Fibroblast of gingiva (primary cell): Measurements from ENCODE around the gene DAG1.

Experiments used
- DNase-seq: peaks from one replicate; pipeline ENCODE4 v3.0.0-alpha.2; 2011; ENCODE audit warnings: low read depth

DAG1 gene

DNA sequence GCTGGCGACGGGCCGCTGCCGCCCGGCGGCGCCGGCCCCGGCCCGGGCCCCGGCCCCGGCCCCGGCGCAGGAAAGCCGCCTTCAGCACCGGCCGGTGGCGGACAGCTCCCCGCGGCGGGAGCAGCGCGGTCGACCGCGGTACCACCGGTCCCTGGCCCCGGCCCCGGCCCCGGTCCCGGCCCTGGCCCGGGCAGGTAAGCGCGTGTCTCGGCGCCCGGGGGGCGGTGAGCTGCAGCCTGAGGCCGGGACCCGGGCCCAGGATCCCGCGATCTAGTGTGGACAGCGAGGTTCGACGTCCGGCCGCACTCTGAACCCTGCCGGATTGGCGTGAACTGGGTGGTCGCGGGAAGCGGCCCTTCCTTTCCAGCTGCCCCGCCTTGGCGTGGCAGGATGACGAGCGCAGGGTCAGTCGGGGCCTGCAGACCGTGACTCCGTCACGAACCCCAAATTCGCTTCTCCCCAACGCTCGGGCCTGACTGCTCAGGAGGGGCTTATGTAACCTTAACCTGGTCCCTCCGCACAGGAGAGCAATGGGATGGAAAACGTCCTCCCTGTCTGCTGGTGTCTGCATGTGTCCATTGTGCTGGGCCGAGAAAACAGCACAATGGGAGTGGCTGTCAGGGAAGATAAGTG, 84.7 kb downstream of the DAG1 start:
- DNase-seq, result no peak

DNA sequence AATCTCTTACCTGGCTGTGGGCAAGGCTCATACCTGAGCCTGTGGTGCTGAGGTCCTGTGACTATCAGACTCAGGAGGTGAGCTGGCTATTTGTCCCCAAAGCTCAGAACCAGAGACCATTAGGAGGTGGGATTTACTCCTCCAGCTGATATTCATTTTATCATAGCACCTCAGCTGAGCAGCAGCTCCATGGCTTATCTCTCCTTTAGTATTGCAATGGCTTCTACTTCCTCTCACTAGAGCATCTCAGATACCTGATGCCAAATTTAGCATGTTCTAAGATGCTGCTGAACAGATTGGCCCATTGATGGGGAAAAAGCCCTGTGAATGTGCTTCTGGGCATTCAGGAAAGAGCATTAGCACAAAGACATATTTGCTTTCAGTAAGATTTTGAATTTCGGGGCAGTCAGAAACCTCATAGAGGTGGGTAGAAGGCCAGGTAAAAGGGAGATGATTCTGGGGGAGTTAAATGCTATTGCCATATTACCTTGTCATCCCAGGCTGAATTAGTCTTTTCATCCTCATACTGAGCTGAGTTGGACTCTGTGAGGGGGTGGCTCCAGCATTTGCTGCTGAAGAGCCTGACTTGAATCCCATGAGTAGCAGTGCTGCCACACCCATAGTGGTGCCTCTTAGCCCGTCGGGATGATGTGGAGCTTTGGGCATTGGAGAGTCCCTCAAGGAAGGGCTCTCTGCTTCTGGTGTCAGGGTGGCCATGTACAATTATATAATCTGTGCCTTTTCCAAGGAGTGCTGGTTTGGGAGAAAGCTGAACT, 86.6 kb downstream of the DAG1 start:
- no peak for DNase-seq

DNA sequence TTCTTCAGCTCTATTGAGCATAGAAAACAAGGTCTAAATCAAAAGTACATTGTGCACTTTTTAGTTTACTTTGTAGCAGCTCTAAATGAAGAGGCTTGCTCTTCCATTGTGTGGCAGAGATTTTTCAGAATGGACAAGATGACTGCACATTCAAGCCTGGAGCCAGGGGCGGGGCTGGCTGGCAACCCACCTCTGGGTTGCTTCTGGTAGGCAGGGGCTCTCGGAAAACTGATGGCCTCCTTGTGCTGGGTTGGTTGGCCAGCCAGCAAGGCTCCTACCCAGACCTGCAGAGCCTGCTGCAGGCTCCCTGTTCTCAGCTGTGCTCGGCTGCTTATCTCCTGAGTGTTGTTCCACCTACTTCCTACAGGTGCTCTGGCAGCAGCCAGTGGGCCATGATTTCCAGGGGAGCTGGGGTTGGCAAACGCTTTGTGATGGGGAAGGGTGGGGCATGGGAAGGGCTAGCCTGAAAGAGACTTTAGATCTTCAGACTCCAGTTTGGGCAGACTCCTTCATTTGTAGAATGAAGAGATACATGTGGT, 93.0 kb downstream of the DAG1 start:
- DNase-seq, result no peak

DNA sequence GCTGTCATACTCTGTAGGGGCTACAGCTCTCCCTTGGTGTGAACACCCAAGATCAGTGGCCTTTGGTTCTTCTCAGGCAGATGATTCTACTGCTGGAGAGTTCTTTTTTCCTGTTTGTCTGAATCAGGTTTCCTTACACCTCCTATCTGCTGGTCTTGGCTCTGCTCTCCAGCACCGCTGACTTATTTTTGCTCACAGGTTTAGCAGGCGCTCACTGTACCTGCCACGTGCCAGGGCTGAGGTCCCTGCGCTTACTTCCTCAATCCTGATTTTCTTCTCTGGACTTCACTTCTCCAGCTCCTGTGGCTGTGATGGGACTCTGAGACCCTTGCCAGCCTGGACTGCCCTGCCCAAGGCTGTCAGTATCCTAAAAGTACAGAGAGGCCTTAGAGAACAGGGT, 93.7 kb downstream of the DAG1 start:
- DNase-seq, result no peak

DNA sequence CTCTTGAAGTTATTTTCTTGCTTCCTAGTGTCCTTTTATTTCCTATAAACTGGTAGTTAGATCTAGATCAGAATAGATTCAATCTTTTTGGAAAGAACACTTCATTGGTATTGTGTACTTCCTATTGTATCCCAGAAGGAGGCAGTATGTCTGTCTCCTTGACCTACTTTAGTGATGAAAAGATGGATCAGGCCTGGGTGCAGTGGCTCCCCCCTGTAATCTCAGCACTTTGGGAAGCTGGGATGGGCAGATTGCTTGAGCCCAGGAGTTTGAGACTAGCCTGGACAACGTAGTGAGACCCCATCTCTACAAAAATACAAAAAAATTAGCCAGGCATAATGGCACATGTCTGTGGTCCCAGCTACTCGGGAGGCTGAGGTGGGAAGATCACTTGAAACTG, 96.2 kb downstream of the DAG1 start:
- DNase-seq, result no peak

DNA sequence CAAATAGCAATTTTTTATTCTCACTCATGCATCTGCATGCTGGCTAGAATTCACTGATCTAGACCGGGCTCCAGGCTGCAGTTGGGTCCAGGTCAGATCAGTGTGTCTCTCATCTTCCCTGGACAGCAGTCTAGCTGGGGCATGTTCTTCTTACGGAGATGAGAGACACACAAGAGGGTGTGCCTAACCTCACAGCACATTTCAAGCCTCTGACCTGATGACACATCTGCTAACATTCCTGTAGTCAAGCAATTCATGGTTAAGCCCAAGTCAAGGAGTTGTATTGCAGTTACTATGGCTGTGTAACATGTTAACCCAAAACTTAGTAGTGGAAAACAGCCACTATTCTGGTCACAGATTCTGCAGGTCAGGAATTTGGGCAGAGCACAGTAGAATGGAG, 97.3 kb downstream of the DAG1 start:
- DNase-seq, result no peak

DNA sequence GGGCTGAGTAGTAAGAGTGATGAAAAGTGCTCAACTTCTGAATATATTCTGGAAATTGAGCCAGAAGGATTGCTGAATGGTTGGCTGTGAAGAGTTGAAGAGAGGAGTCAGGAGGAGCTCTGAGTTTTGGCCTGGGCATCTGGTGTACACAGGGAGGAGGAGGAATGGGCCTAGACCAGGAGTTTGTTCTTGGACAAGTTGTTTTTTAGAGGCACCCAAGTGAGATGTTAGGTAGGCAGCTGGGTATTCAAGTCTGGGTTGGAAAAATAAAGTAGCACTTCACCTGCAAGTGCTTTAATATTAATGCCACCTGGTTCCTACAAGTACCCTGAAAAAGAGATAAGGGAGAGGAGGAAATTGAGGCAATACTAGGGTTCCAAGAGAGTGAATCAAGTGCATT, 98.9 kb downstream of the DAG1 start:
- no peak for DNase-seq

DNA sequence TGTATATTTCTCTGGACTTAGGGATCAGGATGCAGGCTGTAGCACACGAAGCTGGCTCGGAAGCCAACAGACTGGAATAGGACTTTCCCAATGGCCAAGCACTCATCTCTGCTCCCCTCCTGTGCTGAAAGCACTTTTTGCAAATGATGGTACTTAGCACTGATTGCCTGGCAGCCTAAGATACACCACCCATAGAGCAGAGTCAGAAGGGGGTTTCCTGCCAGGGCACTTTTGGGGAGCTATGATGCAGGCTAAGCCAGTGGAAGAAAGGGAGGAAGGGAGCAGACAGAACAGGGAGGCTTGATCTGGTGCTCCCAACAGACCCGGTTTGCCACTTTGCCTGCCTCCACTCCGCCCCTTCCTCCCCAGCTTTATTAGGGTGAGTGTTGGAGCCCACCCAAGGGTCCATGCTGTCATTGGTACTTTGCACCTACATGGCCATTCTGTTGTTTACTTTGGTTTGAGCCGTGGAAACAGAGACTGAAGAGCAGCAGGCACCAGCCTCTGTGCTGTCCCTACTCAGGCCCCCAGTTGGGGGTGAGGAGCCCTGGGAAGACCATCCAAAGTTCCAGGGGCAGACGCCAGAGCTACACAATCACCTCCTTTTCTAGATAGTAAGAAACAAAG, 100.1 kb downstream of the DAG1 start:
- DNase-seq, result no peak

DNA sequence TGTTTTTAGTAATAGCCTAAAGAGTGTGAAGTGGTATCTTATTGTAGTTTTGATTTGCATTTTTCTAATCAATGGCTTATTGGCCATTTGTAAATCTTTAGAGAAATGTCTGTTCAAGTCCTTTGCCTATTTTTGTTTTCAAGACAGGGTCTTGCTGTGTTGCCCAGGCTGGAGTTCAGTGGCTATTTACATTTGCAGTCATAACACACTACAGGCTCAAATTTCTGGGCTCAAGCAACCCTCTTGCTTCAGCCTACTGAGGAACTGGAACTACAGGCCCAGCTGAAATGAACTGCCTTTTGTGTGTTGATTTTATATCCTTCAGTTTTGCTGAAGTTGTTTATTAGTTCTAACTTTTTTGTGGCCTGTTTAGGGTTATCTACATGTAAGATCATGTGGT, 112.1 kb downstream of the DAG1 start:
- no peak for DNase-seq
